C4-2B (cell line): Measurements from ENCODE around the gene GALNT17.

Source experiments
- ZFX ChIP-seq: fragments of 450-650 bp; IDR thresholded peaks from 2 replicates; pipeline ENCODE4 v1.6.1; 2017
- TF ChIP-seq, protein P1 (sequence below): fragments of 450-650 bp; conservative IDR thresholded peaks from 2 replicates; pipeline ENCODE4 v1.5.1; 2017; ENCODE audit warnings: mild to moderate bottlenecking

DNA sequence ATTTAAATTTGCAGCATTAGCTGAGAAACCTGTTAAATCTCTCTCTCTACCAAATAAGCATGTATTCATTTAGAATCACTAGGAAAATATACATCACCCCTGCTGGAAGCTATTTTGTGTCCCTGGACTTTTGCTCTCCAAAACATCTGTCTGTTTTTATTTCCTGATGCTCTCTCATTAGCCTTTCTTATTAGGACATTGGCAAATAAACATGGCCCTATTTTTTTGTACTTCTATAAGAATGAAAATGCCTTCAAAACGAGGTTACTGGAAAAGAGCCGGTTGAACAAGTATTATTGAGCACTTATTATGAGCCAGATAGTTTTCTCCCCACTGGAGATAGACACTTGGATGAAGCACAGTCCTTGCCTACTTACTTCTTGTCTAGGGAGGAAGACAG is 206.9 kb downstream of the GALNT17 start:
- TF ChIP-seq, protein P1, sequence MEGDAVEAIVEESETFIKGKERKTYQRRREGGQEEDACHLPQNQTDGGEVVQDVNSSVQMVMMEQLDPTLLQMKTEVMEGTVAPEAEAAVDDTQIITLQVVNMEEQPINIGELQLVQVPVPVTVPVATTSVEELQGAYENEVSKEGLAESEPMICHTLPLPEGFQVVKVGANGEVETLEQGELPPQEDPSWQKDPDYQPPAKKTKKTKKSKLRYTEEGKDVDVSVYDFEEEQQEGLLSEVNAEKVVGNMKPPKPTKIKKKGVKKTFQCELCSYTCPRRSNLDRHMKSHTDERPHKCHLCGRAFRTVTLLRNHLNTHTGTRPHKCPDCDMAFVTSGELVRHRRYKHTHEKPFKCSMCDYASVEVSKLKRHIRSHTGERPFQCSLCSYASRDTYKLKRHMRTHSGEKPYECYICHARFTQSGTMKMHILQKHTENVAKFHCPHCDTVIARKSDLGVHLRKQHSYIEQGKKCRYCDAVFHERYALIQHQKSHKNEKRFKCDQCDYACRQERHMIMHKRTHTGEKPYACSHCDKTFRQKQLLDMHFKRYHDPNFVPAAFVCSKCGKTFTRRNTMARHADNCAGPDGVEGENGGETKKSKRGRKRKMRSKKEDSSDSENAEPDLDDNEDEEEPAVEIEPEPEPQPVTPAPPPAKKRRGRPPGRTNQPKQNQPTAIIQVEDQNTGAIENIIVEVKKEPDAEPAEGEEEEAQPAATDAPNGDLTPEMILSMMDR, result no peak
- no peak for TF ChIP-seq ZFX
